Breast epithelium (tissue), 4 donors: ENCODE measurements around the gene EFNA5. TPM values are rescaled to one million over a fixed set of nuclear protein-coding genes. Genes with fewer than 3 reads are reported as not detected.
A peak's percentile ranks its signal among the peaks of the same experiment; 100 is the strongest.

Experiments used
- DNase-seq, 2 donors: peaks; one replicate each; pipeline ENCODE4 v3.0.0-alpha.2; 2019; ENCODE audit warnings: low spot score in 2 of 2
- H3K27ac ChIP-seq, 2 donors: fragments of 200-600 bp; sonication (generic) in 1 of 2; one replicate each; pipeline ENCODE4 v1.5.1; 2016 to 2019; ENCODE audit warnings: mild to moderate bottlenecking in 1 of 2
- H3K27me3 ChIP-seq, 2 donors: fragments of 200-600 bp; sonication (generic) in 1 of 2; one replicate each; pipeline versions ENCODE4 v1.5.1 to v1.6.0; 2017 to 2019; ENCODE audit warnings: control low read depth in 1 of 2, mild to moderate bottlenecking in 1 of 2
- H3K36me3 ChIP-seq: fragments of 200-600 bp; one replicate; pipeline ENCODE4 v1.5.1; 2019
- H3K4me1 ChIP-seq, 2 donors: fragments of 200-600 bp; sonication (generic); one replicate each; pipeline ENCODE4 v1.5.1; 2016 to 2019; ENCODE audit warnings: control low read depth in 1 of 2
- H3K4me3 ChIP-seq, 3 donors: fragments of 200-600 bp; sonication (generic); 1 replicate in 2 of 3; 2 replicates in 1 of 3; pipeline ENCODE4 v1.5.1; 2016 to 2019; ENCODE audit warnings: mild to moderate bottlenecking in 3 of 3, moderate library complexity in 2 of 3
- H3K9me3 ChIP-seq, 2 donors: fragments of 200-600 bp; sonication (generic) in 1 of 2; one replicate each; pipeline ENCODE4 v1.5.1; 2016 to 2019; ENCODE audit warnings: control low read depth in 1 of 2
- CTCF ChIP-seq, 3 donors: fragments of 450-650 bp; IDR thresholded peaks; one replicate each; pipeline ENCODE4 v1.5.1; 2016 to 2017; ENCODE audit warnings: antibody characterized with exemption in 3 of 3, mild to moderate bottlenecking in 3 of 3, moderate library complexity in 3 of 3
- POLR2A ChIP-seq: fragments of 450-650 bp; IDR thresholded peaks from one replicate; pipeline ENCODE4 v1.6.1; 2016; ENCODE audit warnings: antibody characterized with exemption, mild to moderate bottlenecking, moderate library complexity
- POLR2AphosphoS5 ChIP-seq, 3 donors: sonication (generic); formaldehyde crosslinking; IDR thresholded peaks; one replicate each; pipeline ENCODE4 v1.6.1; 2017; ENCODE audit warnings: antibody characterized with exemption in 3 of 3
- intact Hi-C: fragments of 100-400 bp; cut with DNase I; formaldehyde crosslinking; loops from one replicate; pipeline ENCODE4 v1.15.1; 2023; ENCODE audit warnings: low total_unique reads
- total RNA-seq, 3 donors: library from RNA; depleted of rRNA; stranded (reverse); fragments of >200 nt; gene quantifications; one replicate each; pipeline ENCODE4 v1.1.0, GENCODE V29; 2016

EFNA5 gene
- total RNA-seq, 3 donors from 2014 or later: 12.1 to 34.2 (median 12.3) TPM

- DNase-seq: no peak
- H3K9me3 ChIP-seq: no peaks in the 10 kb centered on the region
- H3K4me1 ChIP-seq: peaks cover 0 to 4% of the 10 kb centered on the region in 2 donors
- peak overlapping the region; percentile 73 to 78 for H3K27ac ChIP-seq
- TF ChIP-seq CTCF (IDR thresholded peaks at IDR 0.05) (no peak), POLR2A (no peak), POLR2AphosphoS5 (IDR thresholded peaks at IDR 0.05) (no peak)
- H3K4me3 ChIP-seq: no peak overlapping the region
- no peaks in the 10 kb centered on the region for H3K27me3 ChIP-seq
- intact Hi-C loops: no loop called here
- H3K36me3 ChIP-seq: no peaks in the 10 kb centered on the region
These were observed 282.4 kb downstream of the EFNA5 start for GRCh38 chr5:107388141-107388861.

- TF ChIP-seq CTCF (IDR thresholded peaks at IDR 0.05) (no peak), POLR2AphosphoS5 (IDR thresholded peaks at IDR 0.05) (no peak), POLR2A (no peak)
- Histone ChIP-seq H3K27me3 (no peaks in the 10 kb centered on the region), H3K9me3 (no peaks in the 10 kb centered on the region), H3K4me1 (peaks cover 0 to 4% of the 10 kb centered on the region in 2 donors), H3K27ac (peak overlapping the region; percentile 73 to 78), H3K4me3 (no peak overlapping the region), H3K36me3 (no peaks in the 10 kb centered on the region)
- no peak for DNase-seq
- intact Hi-C loops: no loop called here
These were observed 283.1 kb downstream of the EFNA5 start for GRCh38 chr5:107387526-107388140.

- intact Hi-C loops: no loop called here
- TF ChIP-seq POLR2A: no peak
- TF ChIP-seq CTCF (IDR thresholded peaks at IDR 0.05): no peak
- TF ChIP-seq POLR2AphosphoS5 (IDR thresholded peaks at IDR 0.05): no peak
These were observed 285.0 kb downstream of the EFNA5 start for GRCh38 chr5:107385708-107386107.

GRCh38 chr5:107384256-107384655 is 286.5 kb downstream of the EFNA5 start:
- Histone ChIP-seq H3K27ac (no peak overlapping the region), H3K4me1 (peaks cover 0 to 4% of the 10 kb centered on the region in 2 donors), H3K27me3 (no peaks in the 10 kb centered on the region), H3K36me3 (no peaks in the 10 kb centered on the region), H3K9me3 (no peaks in the 10 kb centered on the region), H3K4me3 (no peak overlapping the region)
- DNase-seq: no peak
- TF ChIP-seq POLR2A (no peak), CTCF (IDR thresholded peaks at IDR 0.05) (no peak), POLR2AphosphoS5 (IDR thresholded peaks at IDR 0.05) (no peak)
- intact Hi-C loops: no loop called here

More at GRCh38 chr5:107385708-107386107, 285.0 kb downstream of the EFNA5 start:
- Histone ChIP-seq H3K27ac (no peak overlapping the region), H3K27me3 (no peaks in the 10 kb centered on the region), H3K9me3 (no peaks in the 10 kb centered on the region), H3K4me1 (peaks cover 0 to 4% of the 10 kb centered on the region in 2 donors), H3K36me3 (no peaks in the 10 kb centered on the region), H3K4me3 (no peak overlapping the region)
- DNase-seq: no peak

GRCh38 chr5:107383414-107383813 is 287.3 kb downstream of the EFNA5 start:
- Histone ChIP-seq H3K4me3 (no peak overlapping the region), H3K27ac (no peak overlapping the region), H3K36me3 (no peaks in the 10 kb centered on the region), H3K4me1 (no peaks in the 10 kb centered on the region), H3K9me3 (no peaks in the 10 kb centered on the region), H3K27me3 (no peaks in the 10 kb centered on the region)
- TF ChIP-seq POLR2A: no peak
- TF ChIP-seq CTCF (IDR thresholded peaks at IDR 0.05): no peak
- TF ChIP-seq POLR2AphosphoS5 (IDR thresholded peaks at IDR 0.05): no peak
- DNase-seq: no peak
- intact Hi-C loops: no loop called here
